SJSA1 (cell line): ENCODE results near the gene FGFR2. TPM values are rescaled to one million over a fixed set of nuclear protein-coding genes. Genes with fewer than 3 reads are reported as not detected.

Source experiments
- DNase-seq, 2 experiments: peaks; one replicate each; pipeline ENCODE4 v3.0.0-alpha.2; 2015 to 2020; ENCODE audit warnings: low spot score in 2 of 2, low read depth in 1 of 2
- H3K27ac ChIP-seq: fragments of 250-450 bp; sonication (Bioruptor Pico); 2 replicates; pipeline ENCODE4 v1.5.1; 2020; ENCODE audit warnings: mild to moderate bottlenecking, moderate library complexity
- H3K27me3 ChIP-seq: fragments of 250-450 bp; sonication (Bioruptor Pico); replicated peaks from 2 replicates; pipeline ENCODE4 v1.5.1; 2020; ENCODE audit warnings: mild to moderate bottlenecking, moderate library complexity
- H3K36me3 ChIP-seq: fragments of 250-450 bp; sonication (Bioruptor Pico); 2 replicates; pipeline ENCODE4 v1.5.1; 2020; ENCODE audit warnings: mild to moderate bottlenecking
- H3K4me1 ChIP-seq: fragments of 250-450 bp; sonication (Bioruptor Pico); replicated peaks from 2 replicates; pipeline ENCODE4 v1.6.1; 2021; ENCODE audit warnings: mild to moderate bottlenecking
- H3K4me3 ChIP-seq: fragments of 250-450 bp; sonication (Bioruptor Pico); 2 replicates; pipeline ENCODE4 v1.5.1; 2020; ENCODE audit warnings: mild to moderate bottlenecking
- H3K9me3 ChIP-seq: fragments of 250-450 bp; sonication (Bioruptor Pico); replicated peaks from 2 replicates; pipeline ENCODE4 v1.5.1; 2020; ENCODE audit warnings: mild to moderate bottlenecking
- total RNA-seq: library from RNA; depleted of rRNA; stranded (reverse); fragments of >200 nt; shearing (Covaris generic); gene quantifications from 2 replicates; pipeline ENCODE4 v1.2.3, GENCODE V29; 2014

FGFR2 gene
- total RNA-seq, 1 experiment from 2014 or later: 1.1 TPM

DNA sequence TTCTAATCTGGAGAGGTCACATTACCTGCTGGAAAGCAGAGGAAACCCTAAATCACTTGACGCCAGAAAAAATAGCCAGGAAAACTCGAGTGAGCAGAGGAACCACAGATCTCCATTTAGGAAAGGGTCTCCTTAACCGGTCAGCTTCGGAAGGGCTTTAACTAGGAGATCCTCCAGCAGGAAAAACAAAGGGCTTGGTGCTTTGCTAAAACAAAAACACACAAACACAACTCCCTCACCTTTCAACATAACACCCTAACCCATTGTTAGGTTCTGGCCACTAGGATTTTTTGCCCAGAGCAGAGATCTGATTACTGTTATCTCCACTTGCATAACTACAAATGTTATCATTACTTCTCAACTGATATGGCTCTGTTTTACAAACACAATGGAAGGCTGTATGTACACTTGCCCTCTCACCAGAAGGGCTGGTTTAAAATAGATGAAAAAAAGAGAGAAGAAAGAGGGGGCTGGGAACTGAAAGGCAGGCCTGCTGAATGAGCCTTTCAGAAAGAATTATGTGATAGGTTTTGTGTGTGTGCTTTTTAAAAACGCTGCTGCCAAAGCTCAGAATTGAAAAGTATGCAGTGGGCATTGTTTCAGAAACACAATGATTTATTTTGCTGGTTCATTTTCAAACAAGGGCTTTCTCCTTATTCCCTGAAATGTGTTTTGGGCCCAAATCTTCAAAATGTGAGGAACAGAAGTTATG, 161.5 kb downstream of the FGFR2 start:
- no peak for DNase-seq
- H3K36me3 ChIP-seq: no peaks in the 10 kb centered on the region
- H3K4me3 ChIP-seq: no peak overlapping the region
- no peaks in the 10 kb centered on the region; the same call in 1 of the 2 replicates for H3K9me3 ChIP-seq
- H3K27me3 ChIP-seq: no peaks in the 10 kb centered on the region
- H3K27ac ChIP-seq: no peak overlapping the region
- H3K4me1 ChIP-seq: no peaks in the 10 kb centered on the region

DNA sequence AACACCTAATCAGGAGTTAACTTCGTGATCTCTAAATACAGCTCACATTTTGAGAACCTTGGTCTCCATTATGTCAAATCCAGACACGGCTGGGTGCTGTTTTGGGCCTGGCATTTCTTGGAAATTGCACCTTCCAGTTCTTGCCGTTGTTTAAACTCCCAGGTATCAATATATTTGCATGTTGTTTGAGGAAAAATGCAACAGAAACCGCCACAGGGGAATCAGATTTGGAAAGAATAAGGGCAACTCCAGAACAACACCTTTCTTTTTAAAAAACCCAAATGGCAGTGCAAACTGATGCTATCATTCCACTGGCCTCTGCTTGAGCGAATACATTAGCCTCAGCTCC, 162.0 kb downstream of the FGFR2 start:
- Histone ChIP-seq H3K9me3 (no peaks in the 10 kb centered on the region; the same call in 1 of the 2 replicates), H3K4me3 (no peak overlapping the region), H3K4me1 (no peaks in the 10 kb centered on the region), H3K27ac (no peak overlapping the region), H3K27me3 (no peaks in the 10 kb centered on the region), H3K36me3 (no peaks in the 10 kb centered on the region)
- no peak for DNase-seq

DNA sequence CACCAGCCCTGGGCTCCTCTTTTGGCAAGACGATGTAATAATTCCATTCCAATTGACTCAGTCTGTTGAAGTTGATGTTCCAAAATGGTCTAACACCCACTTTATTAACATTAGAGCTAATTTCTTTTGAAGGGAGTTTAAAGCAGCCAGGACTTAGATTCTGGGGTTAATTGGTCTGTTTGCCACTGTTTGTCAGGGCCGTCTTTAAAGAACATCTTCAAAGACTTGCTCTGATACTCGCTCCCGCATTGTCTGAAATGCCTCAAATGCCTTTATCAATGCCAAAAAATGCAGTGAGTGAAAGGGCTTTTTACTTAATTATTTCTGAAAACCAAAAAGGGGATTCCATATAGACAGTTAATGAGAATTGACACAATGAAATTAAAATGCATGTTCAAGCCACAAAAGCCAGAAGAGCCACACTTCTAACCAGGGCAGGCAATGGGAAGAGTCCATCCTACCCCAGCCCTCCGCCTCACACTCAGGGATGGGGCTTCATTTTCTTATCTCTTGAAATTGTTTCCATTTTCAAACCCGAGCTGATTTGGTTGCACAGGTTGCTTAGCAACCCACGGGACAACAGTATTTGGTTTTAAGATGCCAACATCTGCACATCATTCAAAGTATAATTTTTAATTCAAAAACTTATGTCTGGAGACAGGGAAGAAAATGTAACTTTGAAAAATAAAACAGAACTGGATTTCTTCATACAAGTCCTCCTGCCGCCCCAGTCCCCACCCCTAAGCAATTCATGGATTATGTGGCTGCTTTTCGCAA, 163.0 kb downstream of the FGFR2 start:
- no peak overlapping the region for H3K27ac ChIP-seq
- no peaks in the 10 kb centered on the region; the same call in 1 of the 2 replicates for H3K9me3 ChIP-seq
- H3K36me3 ChIP-seq: no peaks in the 10 kb centered on the region
- DNase-seq: no peak
- no peaks in the 10 kb centered on the region for H3K27me3 ChIP-seq
- H3K4me3 ChIP-seq: no peak overlapping the region
- no peaks in the 10 kb centered on the region for H3K4me1 ChIP-seq

DNA sequence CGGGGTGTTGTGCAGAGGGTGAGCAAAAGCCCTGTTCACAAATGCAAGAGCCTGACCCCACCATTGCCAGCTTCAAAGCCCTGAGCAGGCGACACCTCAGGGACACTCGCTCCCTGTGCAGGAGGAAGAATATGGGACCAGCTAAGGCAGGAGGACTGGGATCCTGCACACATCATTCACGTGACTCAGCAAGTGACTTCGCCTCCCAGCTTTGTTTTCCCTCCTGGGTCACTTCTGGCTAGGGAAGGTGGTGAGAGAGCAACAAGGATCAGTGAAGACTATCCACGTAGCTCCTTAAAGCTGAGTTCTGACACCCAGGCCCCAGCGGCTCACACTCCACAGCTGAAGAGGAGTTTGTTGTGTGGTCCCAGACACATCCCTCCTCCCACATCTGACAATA, 164.3 kb downstream of the FGFR2 start:
- Histone ChIP-seq H3K27ac (no peak overlapping the region), H3K4me3 (no peak overlapping the region), H3K4me1 (no peaks in the 10 kb centered on the region), H3K36me3 (no peaks in the 10 kb centered on the region), H3K27me3 (no peaks in the 10 kb centered on the region), H3K9me3 (no peaks in the 10 kb centered on the region; the same call in 1 of the 2 replicates)
- DNase-seq: no peak

DNA sequence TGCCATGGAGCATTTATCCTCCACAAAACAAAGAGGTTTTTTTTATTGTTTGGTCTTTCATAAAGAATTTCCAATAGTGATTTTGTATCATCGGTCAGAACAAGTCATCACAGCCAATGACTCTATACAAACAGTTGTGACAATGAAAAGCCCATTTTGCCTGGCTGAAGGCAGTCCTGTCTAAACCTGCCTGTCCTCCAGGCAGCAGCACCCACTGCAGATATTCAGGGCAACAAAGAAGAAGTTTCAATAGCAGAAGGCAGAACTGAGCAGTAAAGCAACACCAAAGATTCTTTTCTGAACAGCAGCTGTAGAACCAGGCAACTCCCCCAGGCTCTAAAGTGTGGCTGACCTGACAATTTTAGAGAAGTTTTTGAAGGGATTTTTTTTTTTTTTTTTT, 169.4 kb downstream of the FGFR2 start:
- H3K27me3 ChIP-seq: no peaks in the 10 kb centered on the region
- no peaks in the 10 kb centered on the region for H3K36me3 ChIP-seq
- no peak overlapping the region for H3K27ac ChIP-seq

More for the DNA sequence above, 169.4 kb downstream of the FGFR2 start:
- Histone ChIP-seq H3K9me3 (peaks cover 10% of the 10 kb centered on the region; the same call in 1 of the 2 replicates), H3K4me3 (no peak overlapping the region), H3K4me1 (no peaks in the 10 kb centered on the region)
- no peak for DNase-seq
